Measurements from ENCODE around the gene PIK3R5. TPM values are rescaled to one million over a fixed set of nuclear protein-coding genes. Genes with fewer than 3 reads are reported as not detected.

The PIK3R5 gene
- total RNA-seq, 1 experiment from 2014 or later: 5.9 TPM

DNA sequence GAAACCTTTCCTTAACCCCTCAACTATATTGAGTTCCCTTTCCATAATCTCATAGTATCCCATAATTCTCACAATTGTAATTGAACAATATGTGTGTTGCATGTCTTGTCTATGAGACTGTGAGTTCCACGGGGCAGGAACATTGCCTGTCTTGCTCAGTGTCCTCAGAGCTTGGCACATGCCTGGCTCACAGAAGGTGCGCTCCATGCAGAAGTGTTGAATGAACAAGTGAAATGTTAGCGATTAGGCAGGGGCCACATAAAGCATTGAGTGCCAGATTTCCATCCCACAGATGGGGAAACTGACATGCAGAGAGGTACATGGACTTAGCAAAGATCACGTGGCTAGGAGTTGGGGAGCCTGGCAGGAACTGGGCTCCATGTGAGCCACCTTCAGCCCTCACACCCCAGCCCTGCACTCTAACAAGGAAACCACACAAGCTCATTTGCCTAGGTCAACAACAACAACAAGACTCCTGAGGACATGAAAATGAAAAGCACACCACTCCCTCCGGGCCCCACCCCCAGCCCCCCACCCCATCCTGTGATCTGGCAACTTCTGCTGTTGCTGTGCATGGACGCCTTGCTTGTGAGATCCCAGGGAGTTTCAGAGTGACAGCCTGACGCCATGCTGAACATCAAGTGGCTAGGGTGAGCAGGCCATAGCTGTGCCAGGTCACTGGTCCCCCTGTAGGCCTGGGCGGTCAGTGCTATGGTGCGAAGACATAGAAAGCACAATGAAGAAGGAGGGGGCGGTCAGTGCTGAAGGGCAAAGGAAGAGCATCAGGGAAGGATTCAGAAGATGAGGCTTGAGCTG lies 5.0 kb downstream of the PIK3R5 start:
- no peaks in the 10 kb centered on the region for H3K36me3 Mint-ChIP-seq
- TF ChIP-seq ZNF512 (CRISPR knock-in tag; IDR thresholded peaks at IDR 0.05; ENCODE audit: borderline replicate concordance): no peak
- no peak for TF ChIP-seq NR2C2 (CRISPR knock-in tag; IDR thresholded peaks at IDR 0.05)
- no peak for TF ChIP-seq RORB (CRISPR knock-in tag; IDR thresholded peaks at IDR 0.05)
- TF ChIP-seq ZNF138 (CRISPR knock-in tag; conservative IDR thresholded peaks at IDR 0.05): no peak
- TF ChIP-seq ETV6 (CRISPR knock-in tag; IDR thresholded peaks at IDR 0.05): no peak
- no peak for TF ChIP-seq E2F4 (CRISPR knock-in tag; IDR thresholded peaks at IDR 0.05; ENCODE audit: borderline replicate concordance, low read depth)
- TF ChIP-seq NFYB (CRISPR knock-in tag; conservative IDR thresholded peaks at IDR 0.05; ENCODE audit: low read depth): no peak
- no peak for TF ChIP-seq CBFB (CRISPR knock-in tag; IDR thresholded peaks at IDR 0.05; ENCODE audit: low read depth)
- TF ChIP-seq ZNF396 (CRISPR knock-in tag; IDR thresholded peaks at IDR 0.05; ENCODE audit: borderline replicate concordance): no peak
- TF ChIP-seq ZNF219 (CRISPR knock-in tag; IDR thresholded peaks at IDR 0.05; ENCODE audit: borderline replicate concordance): no peak
- TF ChIP-seq, protein P1, sequence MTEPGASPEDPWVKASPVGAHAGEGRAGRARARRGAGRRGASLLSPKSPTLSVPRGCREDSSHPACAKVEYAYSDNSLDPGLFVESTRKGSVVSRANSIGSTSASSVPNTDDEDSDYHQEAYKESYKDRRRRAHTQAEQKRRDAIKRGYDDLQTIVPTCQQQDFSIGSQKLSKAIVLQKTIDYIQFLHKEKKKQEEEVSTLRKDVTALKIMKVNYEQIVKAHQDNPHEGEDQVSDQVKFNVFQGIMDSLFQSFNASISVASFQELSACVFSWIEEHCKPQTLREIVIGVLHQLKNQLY (CRISPR knock-in tag; IDR thresholded peaks at IDR 0.05): no peak
- TF ChIP-seq ATF1 (CRISPR knock-in tag; IDR thresholded peaks at IDR 0.05): no peak
- TF ChIP-seq, protein P2, sequence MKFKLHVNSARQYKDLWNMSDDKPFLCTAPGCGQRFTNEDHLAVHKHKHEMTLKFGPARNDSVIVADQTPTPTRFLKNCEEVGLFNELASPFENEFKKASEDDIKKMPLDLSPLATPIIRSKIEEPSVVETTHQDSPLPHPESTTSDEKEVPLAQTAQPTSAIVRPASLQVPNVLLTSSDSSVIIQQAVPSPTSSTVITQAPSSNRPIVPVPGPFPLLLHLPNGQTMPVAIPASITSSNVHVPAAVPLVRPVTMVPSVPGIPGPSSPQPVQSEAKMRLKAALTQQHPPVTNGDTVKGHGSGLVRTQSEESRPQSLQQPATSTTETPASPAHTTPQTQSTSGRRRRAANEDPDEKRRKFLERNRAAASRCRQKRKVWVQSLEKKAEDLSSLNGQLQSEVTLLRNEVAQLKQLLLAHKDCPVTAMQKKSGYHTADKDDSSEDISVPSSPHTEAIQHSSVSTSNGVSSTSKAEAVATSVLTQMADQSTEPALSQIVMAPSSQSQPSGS (CRISPR knock-in tag; IDR thresholded peaks at IDR 0.05; ENCODE audit: borderline replicate concordance, low read depth): no peak
- TF ChIP-seq ZNF423 (CRISPR knock-in tag; IDR thresholded peaks at IDR 0.05): no peak
- TF ChIP-seq, protein P3, sequence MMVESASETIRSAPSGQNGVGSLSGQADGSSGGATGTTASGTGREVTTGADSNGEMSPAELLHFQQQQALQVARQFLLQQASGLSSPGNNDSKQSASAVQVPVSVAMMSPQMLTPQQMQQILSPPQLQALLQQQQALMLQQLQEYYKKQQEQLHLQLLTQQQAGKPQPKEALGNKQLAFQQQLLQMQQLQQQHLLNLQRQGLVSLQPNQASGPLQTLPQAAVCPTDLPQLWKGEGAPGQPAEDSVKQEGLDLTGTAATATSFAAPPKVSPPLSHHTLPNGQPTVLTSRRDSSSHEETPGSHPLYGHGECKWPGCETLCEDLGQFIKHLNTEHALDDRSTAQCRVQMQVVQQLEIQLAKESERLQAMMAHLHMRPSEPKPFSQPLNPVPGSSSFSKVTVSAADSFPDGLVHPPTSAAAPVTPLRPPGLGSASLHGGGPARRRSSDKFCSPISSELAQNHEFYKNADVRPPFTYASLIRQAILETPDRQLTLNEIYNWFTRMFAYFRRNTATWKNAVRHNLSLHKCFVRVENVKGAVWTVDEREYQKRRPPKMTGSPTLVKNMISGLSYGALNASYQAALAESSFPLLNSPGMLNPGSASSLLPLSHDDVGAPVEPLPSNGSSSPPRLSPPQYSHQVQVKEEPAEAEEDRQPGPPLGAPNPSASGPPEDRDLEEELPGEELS (CRISPR knock-in tag; IDR thresholded peaks at IDR 0.05): no peak
- TF ChIP-seq, protein P4, sequence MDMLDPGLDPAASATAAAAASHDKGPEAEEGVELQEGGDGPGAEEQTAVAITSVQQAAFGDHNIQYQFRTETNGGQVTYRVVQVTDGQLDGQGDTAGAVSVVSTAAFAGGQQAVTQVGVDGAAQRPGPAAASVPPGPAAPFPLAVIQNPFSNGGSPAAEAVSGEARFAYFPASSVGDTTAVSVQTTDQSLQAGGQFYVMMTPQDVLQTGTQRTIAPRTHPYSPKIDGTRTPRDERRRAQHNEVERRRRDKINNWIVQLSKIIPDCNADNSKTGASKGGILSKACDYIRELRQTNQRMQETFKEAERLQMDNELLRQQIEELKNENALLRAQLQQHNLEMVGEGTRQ (CRISPR knock-in tag; IDR thresholded peaks at IDR 0.05): no peak
- TF ChIP-seq, protein P5, sequence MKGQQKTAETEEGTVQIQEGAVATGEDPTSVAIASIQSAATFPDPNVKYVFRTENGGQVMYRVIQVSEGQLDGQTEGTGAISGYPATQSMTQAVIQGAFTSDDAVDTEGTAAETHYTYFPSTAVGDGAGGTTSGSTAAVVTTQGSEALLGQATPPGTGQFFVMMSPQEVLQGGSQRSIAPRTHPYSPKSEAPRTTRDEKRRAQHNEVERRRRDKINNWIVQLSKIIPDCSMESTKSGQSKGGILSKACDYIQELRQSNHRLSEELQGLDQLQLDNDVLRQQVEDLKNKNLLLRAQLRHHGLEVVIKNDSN (CRISPR knock-in tag; IDR thresholded peaks at IDR 0.05): no peak
- TF ChIP-seq SOX15 (CRISPR knock-in tag; IDR thresholded peaks at IDR 0.05): no peak
- ATAC-seq: peak; percentile 6; the same call in 1 of the 2 replicates
- H3K4me3 Mint-ChIP-seq: no peak overlapping the region
- POLR2A ChIA-PET: interaction anchor here (0.6 kb wide), 1 partner anchor 204 kb away, joined by 4 read pairs; no protein-coding TSS in a partner anchor
- DNase-seq (ENCODE audit: low spot score): no peak
- peaks cover 27% of the 10 kb centered on the region for H3K27me3 Mint-ChIP-seq (ENCODE audit: low read depth)
- CTCF ChIA-PET: interaction anchor here (0.6 to 2.2 kb wide), 4 partner anchors 14 to 562 kb away, joined by 3 to 5 read pairs (median 4); no protein-coding TSS in a partner anchor
- H3K27ac Mint-ChIP-seq: no peak overlapping the region
- H3K9me3 Mint-ChIP-seq: no peaks in the 10 kb centered on the region
- peaks cover 14% of the 10 kb centered on the region for H3K4me1 Mint-ChIP-seq

Data from WTC11 (cell line).